ENCODE data around the gene PLXDC1.

DNA sequence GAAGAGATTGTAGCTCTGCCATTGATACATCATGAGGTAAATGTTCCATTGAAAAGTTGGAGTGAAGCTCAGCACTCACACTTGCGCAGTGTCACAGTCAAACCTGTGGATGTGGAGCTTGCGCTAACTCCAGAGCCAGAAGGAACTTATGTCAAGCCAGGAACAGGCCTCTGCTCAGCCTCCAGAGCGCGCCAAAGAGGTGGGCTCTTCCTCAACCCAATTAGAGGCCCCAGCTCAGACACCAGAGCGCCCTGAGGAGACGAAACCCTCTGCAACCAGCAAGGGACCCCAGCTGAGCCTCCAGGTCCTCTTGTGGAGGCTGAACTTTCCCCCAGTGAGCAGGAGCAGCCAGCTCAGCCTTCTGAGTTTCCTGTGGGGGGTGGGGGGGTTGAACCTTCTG lies 122.7 kb downstream of the PLXDC1 start:
- TF ChIP-seq ZNF274 (IDR thresholded peaks at IDR 0.05; ENCODE audit: low read depth, low read length), result no peak
- no peak for TF ChIP-seq YY1 (IDR thresholded peaks at IDR 0.05; ENCODE audit: insufficient read depth, insufficient read length)
- no peak for TF ChIP-seq SUZ12 (IDR thresholded peaks at IDR 0.05; ENCODE audit: extremely low read depth, insufficient read depth, insufficient read length)

Measured in NT2/D1 (cell line).